HEK293 (cell line): ENCODE results near the gene ADCY4.

Experiments used
- OVOL3 ChIP-seq: fragments of 450-650 bp; formaldehyde crosslinking; IDR thresholded peaks from 2 replicates; pipeline ENCODE4 v1.5.1; 2016; ENCODE audit warnings: missing biosample characterization, missing genetic modification characterization
- YY1 ChIP-seq: fragments of 450-650 bp; formaldehyde crosslinking; IDR thresholded peaks from 2 replicates; pipeline ENCODE4 v1.5.1; 2018; ENCODE audit warnings: missing biosample characterization, missing genetic modification characterization
- ZBTB8A ChIP-seq: fragments of 450-650 bp; formaldehyde crosslinking; IDR thresholded peaks from 2 replicates; pipeline ENCODE4 v1.5.1; 2016; ENCODE audit warnings: missing biosample characterization, missing genetic modification characterization
- ZFP3 ChIP-seq: fragments of 450-650 bp; formaldehyde crosslinking; IDR thresholded peaks from 2 replicates; pipeline ENCODE4 v1.5.1; 2016; ENCODE audit warnings: low read depth, missing biosample characterization, missing genetic modification characterization
- ZFP41 ChIP-seq: fragments of 450-650 bp; formaldehyde crosslinking; IDR thresholded peaks from 2 replicates; pipeline ENCODE4 v1.5.1; 2016; ENCODE audit warnings: missing biosample characterization, missing genetic modification characterization, borderline replicate concordance
- ZNF174 ChIP-seq: fragments of 450-650 bp; formaldehyde crosslinking; IDR thresholded peaks from 2 replicates; pipeline ENCODE4 v1.5.0; 2017; ENCODE audit warnings: missing biosample characterization, mild to moderate bottlenecking, missing genetic modification characterization
- ZNF335 ChIP-seq: fragments of 450-650 bp; formaldehyde crosslinking; conservative IDR thresholded peaks from 2 replicates; pipeline ENCODE4 v1.5.1; 2016; ENCODE audit warnings: missing biosample characterization, missing genetic modification characterization
- ZNF548 ChIP-seq: fragments of 450-650 bp; formaldehyde crosslinking; IDR thresholded peaks from 2 replicates; pipeline ENCODE4 v1.5.1; 2016; ENCODE audit warnings: missing biosample characterization, missing genetic modification characterization
- ZNF645 ChIP-seq: fragments of 450-650 bp; formaldehyde crosslinking; IDR thresholded peaks from 2 replicates; pipeline ENCODE4; 2016; ENCODE audit warnings: missing biosample characterization, missing genetic modification characterization
- ZSCAN23 ChIP-seq: fragments of 450-650 bp; formaldehyde crosslinking; IDR thresholded peaks from 2 replicates; pipeline ENCODE4 v1.5.1; 2016; ENCODE audit warnings: missing biosample characterization, missing genetic modification characterization
- TF ChIP-seq, protein P1 (sequence below): fragments of 450-650 bp; formaldehyde crosslinking; IDR thresholded peaks from 2 replicates; pipeline ENCODE4 v1.5.1; 2016; ENCODE audit warnings: missing biosample characterization, missing genetic modification characterization

GRCh38 chr14:24308342-24309124, 26.3 kb downstream of the ADCY4 start:
- TF ChIP-seq YY1 (tag by site-specific recombination), result no peak
- TF ChIP-seq ZBTB8A (tag by site-specific recombination), result no peak
- no peak for TF ChIP-seq ZSCAN23 (tag by site-specific recombination)
- TF ChIP-seq, protein P1, sequence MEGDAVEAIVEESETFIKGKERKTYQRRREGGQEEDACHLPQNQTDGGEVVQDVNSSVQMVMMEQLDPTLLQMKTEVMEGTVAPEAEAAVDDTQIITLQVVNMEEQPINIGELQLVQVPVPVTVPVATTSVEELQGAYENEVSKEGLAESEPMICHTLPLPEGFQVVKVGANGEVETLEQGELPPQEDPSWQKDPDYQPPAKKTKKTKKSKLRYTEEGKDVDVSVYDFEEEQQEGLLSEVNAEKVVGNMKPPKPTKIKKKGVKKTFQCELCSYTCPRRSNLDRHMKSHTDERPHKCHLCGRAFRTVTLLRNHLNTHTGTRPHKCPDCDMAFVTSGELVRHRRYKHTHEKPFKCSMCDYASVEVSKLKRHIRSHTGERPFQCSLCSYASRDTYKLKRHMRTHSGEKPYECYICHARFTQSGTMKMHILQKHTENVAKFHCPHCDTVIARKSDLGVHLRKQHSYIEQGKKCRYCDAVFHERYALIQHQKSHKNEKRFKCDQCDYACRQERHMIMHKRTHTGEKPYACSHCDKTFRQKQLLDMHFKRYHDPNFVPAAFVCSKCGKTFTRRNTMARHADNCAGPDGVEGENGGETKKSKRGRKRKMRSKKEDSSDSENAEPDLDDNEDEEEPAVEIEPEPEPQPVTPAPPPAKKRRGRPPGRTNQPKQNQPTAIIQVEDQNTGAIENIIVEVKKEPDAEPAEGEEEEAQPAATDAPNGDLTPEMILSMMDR (tag by site-specific recombination), result no peak
- TF ChIP-seq ZFP41 (tag by site-specific recombination), result no peak
- no peak for TF ChIP-seq ZNF645 (tag by site-specific recombination)
- TF ChIP-seq ZNF548 (tag by site-specific recombination), result no peak
- no peak for TF ChIP-seq OVOL3 (tag by site-specific recombination)
- TF ChIP-seq ZFP3 (tag by site-specific recombination), result no peak
- TF ChIP-seq ZNF174 (tag by site-specific recombination), result no peak
- TF ChIP-seq ZNF335 (tag by site-specific recombination), result no peak
